ENCODE data around the gene PTPRF.

The PTPRF gene

DNA sequence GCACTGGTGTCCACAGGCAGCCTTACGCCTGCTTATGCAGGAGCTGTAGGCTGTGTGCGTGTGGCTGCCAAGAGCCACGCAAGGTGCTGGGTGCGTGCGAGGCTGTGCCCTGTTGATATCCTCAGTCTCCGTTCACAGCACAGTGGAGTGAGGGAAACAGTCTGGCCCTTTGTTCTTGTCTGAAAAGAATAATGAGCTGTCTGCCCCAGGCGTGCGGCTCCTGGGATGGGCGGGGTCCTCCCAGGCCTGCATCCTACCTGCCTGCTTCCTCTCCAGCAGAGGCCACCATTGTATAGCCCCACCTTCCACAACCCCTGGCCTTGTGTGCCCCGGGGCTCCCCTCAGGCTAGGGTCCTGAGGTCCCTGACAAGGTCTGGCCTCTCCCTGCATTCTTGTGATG, 72.3 kb downstream of the PTPRF start:
- H3K27me3 Mint-ChIP-seq: no peaks in the 10 kb centered on the region
- H3K27ac Mint-ChIP-seq: no peak overlapping the region
- no peaks in the 10 kb centered on the region for H3K36me3 Mint-ChIP-seq
- no peaks in the 10 kb centered on the region for H3K9me3 Mint-ChIP-seq (ENCODE audit: low read depth)
- H3K4me3 Mint-ChIP-seq: no peak overlapping the region
- H3K4me1 Mint-ChIP-seq (ENCODE audit: low read depth): no peaks in the 10 kb centered on the region

- Mint-ChIP-seq H3K36me3 (no peaks in the 10 kb centered on the region), H3K4me3 (no peak overlapping the region), H3K27ac (no peak overlapping the region), H3K4me1 (ENCODE audit: low read depth) (no peaks in the 10 kb centered on the region), H3K9me3 (ENCODE audit: low read depth) (no peaks in the 10 kb centered on the region), H3K27me3 (no peaks in the 10 kb centered on the region)
Observed at GRCh38 chr1:43604192-43604591, 73.5 kb downstream of the PTPRF start.

DNA sequence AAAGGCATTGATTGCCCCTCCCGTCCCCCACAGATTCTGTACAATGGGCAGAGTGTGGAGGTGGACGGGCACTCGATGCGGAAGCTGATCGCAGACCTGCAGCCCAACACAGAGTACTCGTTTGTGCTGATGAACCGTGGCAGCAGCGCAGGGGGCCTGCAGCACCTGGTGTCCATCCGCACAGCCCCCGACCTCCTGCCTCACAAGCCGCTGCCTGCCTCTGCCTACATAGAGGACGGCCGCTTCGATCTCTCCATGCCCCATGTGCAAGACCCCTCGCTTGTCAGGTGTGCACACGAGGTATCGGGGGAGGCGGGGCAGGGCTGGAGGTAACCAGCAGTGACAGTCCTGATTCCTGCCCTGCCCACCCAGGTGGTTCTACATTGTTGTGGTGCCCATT, 74.5 kb downstream of the PTPRF start:
- Mint-ChIP-seq H3K4me1 (ENCODE audit: low read depth) (no peaks in the 10 kb centered on the region), H3K4me3 (no peak overlapping the region), H3K27ac (no peak overlapping the region), H3K36me3 (no peaks in the 10 kb centered on the region), H3K9me3 (ENCODE audit: low read depth) (no peaks in the 10 kb centered on the region), H3K27me3 (no peaks in the 10 kb centered on the region)

DNA sequence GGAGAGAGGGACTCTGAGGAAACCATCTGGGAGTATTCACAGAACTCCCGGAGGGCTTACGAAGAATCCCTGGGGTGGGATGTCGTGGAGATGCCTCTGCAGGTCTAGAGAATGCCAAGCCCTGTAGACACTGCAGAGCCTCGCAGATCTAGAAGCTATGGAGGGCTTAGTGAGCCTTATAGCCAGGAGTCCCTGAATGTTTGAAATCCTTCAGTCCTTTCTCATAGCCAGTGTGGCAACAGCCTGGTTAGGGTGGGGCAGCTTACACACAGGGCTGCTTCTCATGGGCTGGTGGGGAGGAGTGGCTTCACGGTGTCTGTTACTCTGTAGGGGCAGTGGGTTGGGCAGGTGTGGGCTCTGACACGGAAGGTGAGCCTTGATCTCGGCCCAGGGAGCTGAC, 75.1 kb downstream of the PTPRF start:
- no peak overlapping the region for H3K4me3 Mint-ChIP-seq
- H3K4me1 Mint-ChIP-seq (ENCODE audit: low read depth): no peaks in the 10 kb centered on the region
- H3K27me3 Mint-ChIP-seq: no peaks in the 10 kb centered on the region
- no peaks in the 10 kb centered on the region for H3K9me3 Mint-ChIP-seq (ENCODE audit: low read depth)
- H3K27ac Mint-ChIP-seq: no peak overlapping the region
- no peaks in the 10 kb centered on the region for H3K36me3 Mint-ChIP-seq

- H3K9me3 Mint-ChIP-seq (ENCODE audit: low read depth): no peaks in the 10 kb centered on the region
- H3K4me3 Mint-ChIP-seq: no peak overlapping the region
- no peaks in the 10 kb centered on the region for H3K27me3 Mint-ChIP-seq
- no peaks in the 10 kb centered on the region for H3K36me3 Mint-ChIP-seq
- H3K4me1 Mint-ChIP-seq (ENCODE audit: low read depth): no peaks in the 10 kb centered on the region
- H3K27ac Mint-ChIP-seq: no peak overlapping the region
Observed at GRCh38 chr1:43606624-43607023, 75.9 kb downstream of the PTPRF start.

GRCh38 chr1:43608827-43609226, 78.1 kb downstream of the PTPRF start:
- Mint-ChIP-seq H3K4me1 (ENCODE audit: low read depth) (no peaks in the 10 kb centered on the region), H3K4me3 (no peak overlapping the region), H3K27me3 (no peaks in the 10 kb centered on the region), H3K27ac (no peak overlapping the region), H3K36me3 (no peaks in the 10 kb centered on the region), H3K9me3 (ENCODE audit: low read depth) (no peaks in the 10 kb centered on the region)

DNA sequence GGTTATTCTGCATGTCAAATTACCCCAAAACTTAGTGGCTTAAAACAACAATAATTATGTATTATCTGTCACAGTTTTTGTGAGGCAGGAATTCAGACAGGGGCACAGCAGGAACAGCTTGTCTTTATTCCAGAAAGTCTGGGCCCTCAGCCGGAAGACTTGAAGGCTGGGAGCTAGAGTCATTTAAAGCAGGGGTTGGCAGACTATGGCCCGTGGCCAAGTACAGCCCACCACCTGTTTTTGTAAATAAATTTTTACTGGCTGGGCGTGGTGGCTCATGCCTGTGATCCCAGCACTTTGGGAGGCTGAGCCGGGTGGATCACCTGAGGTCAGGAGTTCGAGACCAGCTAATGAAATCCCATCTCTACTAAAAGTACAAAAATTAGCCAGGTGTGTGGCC, 79.7 kb downstream of the PTPRF start:
- Mint-ChIP-seq H3K4me3 (no peak overlapping the region), H3K36me3 (no peaks in the 10 kb centered on the region), H3K9me3 (ENCODE audit: low read depth) (no peaks in the 10 kb centered on the region), H3K27me3 (no peaks in the 10 kb centered on the region), H3K4me1 (ENCODE audit: low read depth) (no peaks in the 10 kb centered on the region), H3K27ac (no peak overlapping the region)

GRCh38 chr1:43611950-43612349, 81.3 kb downstream of the PTPRF start:
- Mint-ChIP-seq H3K36me3 (no peaks in the 10 kb centered on the region), H3K27me3 (no peaks in the 10 kb centered on the region), H3K27ac (no peak overlapping the region), H3K4me1 (ENCODE audit: low read depth) (no peaks in the 10 kb centered on the region), H3K4me3 (no peak overlapping the region), H3K9me3 (ENCODE audit: low read depth) (no peaks in the 10 kb centered on the region)

- Mint-ChIP-seq H3K4me1 (ENCODE audit: low read depth) (no peaks in the 10 kb centered on the region), H3K27me3 (no peaks in the 10 kb centered on the region), H3K36me3 (no peaks in the 10 kb centered on the region), H3K4me3 (no peak overlapping the region), H3K27ac (no peak overlapping the region), H3K9me3 (ENCODE audit: low read depth) (no peaks in the 10 kb centered on the region)
Observed at GRCh38 chr1:43612406-43612805, 81.7 kb downstream of the PTPRF start.

- no peaks in the 10 kb centered on the region for H3K36me3 Mint-ChIP-seq
- no peak overlapping the region for H3K27ac Mint-ChIP-seq
- no peaks in the 10 kb centered on the region for H3K4me1 Mint-ChIP-seq (ENCODE audit: low read depth)
- no peak overlapping the region for H3K4me3 Mint-ChIP-seq
- H3K9me3 Mint-ChIP-seq (ENCODE audit: low read depth): no peaks in the 10 kb centered on the region
- no peaks in the 10 kb centered on the region for H3K27me3 Mint-ChIP-seq
Observed at GRCh38 chr1:43613075-43613942, 82.6 kb downstream of the PTPRF start.

DNA sequence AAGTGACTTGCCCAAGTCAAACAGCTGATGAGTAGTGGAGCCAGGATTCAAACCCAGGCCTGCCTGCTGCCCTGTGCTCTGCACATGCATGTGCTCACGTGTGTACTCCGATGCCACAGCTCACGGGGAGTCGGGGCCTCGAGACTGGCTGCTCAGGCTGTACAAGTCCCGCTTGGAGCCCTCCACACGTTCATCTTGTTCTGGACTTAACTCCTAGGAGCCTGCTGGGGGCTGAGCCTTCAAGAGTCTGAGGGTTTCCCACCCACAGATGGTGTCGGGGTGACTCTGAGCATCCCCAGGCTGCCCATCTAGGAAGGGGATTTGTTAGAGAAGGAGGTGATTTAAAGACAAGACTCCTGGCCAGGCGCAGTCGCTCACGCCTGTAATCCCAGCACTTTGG, 83.5 kb downstream of the PTPRF start:
- H3K4me3 Mint-ChIP-seq: no peak overlapping the region
- no peaks in the 10 kb centered on the region for H3K4me1 Mint-ChIP-seq (ENCODE audit: low read depth)
- no peaks in the 10 kb centered on the region for H3K36me3 Mint-ChIP-seq
- no peak overlapping the region for H3K27ac Mint-ChIP-seq
- no peaks in the 10 kb centered on the region for H3K9me3 Mint-ChIP-seq (ENCODE audit: low read depth)
- no peaks in the 10 kb centered on the region for H3K27me3 Mint-ChIP-seq

DNA sequence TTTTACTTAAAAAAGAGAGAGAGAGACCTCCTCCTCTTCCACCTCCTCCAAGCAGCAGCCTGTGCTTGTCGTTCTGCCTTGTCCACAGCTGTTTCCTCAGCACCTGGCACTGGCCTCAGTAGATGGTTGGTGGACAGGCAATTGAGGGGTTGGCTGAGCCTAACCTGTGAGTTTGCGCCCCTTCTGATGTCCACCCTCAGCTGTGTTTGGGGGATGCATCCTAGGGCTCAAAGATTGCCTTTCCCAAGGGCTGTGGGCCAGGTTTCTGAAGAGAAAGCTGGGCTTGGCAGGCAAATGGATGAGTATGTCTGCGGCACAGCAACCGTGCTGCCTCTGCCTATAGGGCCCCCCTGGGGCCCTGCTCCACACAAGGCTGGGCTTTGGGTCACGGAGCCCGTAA, 84.2 kb downstream of the PTPRF start:
- Mint-ChIP-seq H3K27ac (no peak overlapping the region), H3K4me3 (no peak overlapping the region), H3K9me3 (ENCODE audit: low read depth) (no peaks in the 10 kb centered on the region), H3K36me3 (no peaks in the 10 kb centered on the region), H3K27me3 (no peaks in the 10 kb centered on the region), H3K4me1 (ENCODE audit: low read depth) (no peaks in the 10 kb centered on the region)

GRCh38 chr1:43616383-43616782, 85.7 kb downstream of the PTPRF start:
- no peak overlapping the region for H3K27ac Mint-ChIP-seq
- no peaks in the 10 kb centered on the region for H3K4me1 Mint-ChIP-seq (ENCODE audit: low read depth)
- H3K27me3 Mint-ChIP-seq: no peaks in the 10 kb centered on the region
- no peaks in the 10 kb centered on the region for H3K36me3 Mint-ChIP-seq
- no peak overlapping the region for H3K4me3 Mint-ChIP-seq
- no peaks in the 10 kb centered on the region for H3K9me3 Mint-ChIP-seq (ENCODE audit: low read depth)

DNA sequence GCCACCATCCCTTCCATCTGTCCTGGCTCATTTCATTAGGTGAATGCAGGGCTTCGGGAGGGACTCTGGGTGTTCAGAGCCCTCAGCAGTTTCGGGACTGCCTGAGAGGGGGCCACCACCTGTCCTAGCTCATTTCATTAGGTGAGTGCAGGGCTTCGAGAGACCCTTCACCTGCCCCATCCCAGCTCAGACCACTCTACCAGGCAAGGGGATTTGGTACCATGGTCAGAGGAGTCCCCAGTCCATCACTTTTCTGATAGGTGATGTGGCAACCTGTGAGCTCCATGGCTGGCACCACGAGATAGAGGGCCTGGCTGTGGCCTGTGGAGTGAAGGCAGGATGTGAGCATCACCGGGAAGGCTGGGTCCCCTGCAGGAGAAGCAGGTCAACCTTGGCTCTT, 86.3 kb downstream of the PTPRF start:
- H3K9me3 Mint-ChIP-seq (ENCODE audit: low read depth): no peaks in the 10 kb centered on the region
- H3K27ac Mint-ChIP-seq: no peak overlapping the region
- no peaks in the 10 kb centered on the region for H3K27me3 Mint-ChIP-seq

DNA sequence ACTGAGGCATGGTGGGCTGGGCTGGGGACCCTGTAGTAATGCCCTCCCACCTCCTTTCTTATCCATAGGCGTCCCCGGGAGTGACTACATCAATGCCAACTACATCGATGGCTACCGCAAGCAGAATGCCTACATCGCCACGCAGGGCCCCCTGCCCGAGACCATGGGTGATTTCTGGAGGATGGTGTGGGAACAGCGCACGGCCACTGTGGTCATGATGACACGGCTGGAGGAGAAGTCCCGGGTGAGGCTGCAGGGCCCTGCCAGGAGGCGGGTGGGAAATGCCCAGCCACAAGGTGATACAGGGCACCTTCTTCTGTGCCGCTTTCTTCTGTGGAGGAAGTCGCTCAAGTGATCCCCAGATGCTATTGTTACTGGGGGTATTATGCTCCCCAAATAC, 87.0 kb downstream of the PTPRF start:
- Mint-ChIP-seq H3K27me3 (no peaks in the 10 kb centered on the region), H3K4me3 (no peak overlapping the region), H3K4me1 (ENCODE audit: low read depth) (no peaks in the 10 kb centered on the region), H3K36me3 (no peaks in the 10 kb centered on the region), H3K9me3 (ENCODE audit: low read depth) (no peaks in the 10 kb centered on the region), H3K27ac (no peak overlapping the region)

More for the DNA sequence above, 86.3 kb downstream of the PTPRF start:
- Mint-ChIP-seq H3K4me3 (no peak overlapping the region), H3K36me3 (no peaks in the 10 kb centered on the region), H3K4me1 (ENCODE audit: low read depth) (no peaks in the 10 kb centered on the region)
